Measurements from ENCODE around the gene GARIN3. TPM values are rescaled to one million over a fixed set of nuclear protein-coding genes. Genes with fewer than 3 reads are reported as not detected.

GARIN3 gene
- total RNA-seq, 1 experiment from 2014 or later, result not detected

GRCh38 chr5:157196045-157196444, 30.0 kb upstream of the GARIN3 start:
- no peaks in the 10 kb centered on the region for H3K9me3 Mint-ChIP-seq (ENCODE audit: low read depth, unreplicated experiment)
- H3K4me3 Mint-ChIP-seq (ENCODE audit: low read depth, unreplicated experiment), result no peak overlapping the region
- H3K4me1 Mint-ChIP-seq (ENCODE audit: low read depth, unreplicated experiment), result no peaks in the 10 kb centered on the region
- no TSS peak for BruUV-seq (replicated peaks)
- intact Hi-C loops (cut with micrococcal nuclease; ENCODE audit: unreplicated experiment), result no loop called here
- no peak for TF ChIP-seq CTCF (IDR thresholded peaks at IDR 0.05; ENCODE audit: unreplicated experiment)
- peaks cover 77% of the 10 kb centered on the region for H3K27me3 Mint-ChIP-seq (ENCODE audit: unreplicated experiment)
- no peak overlapping the region for H3K27ac Mint-ChIP-seq (ENCODE audit: unreplicated experiment)
- no peaks in the 10 kb centered on the region for H3K36me3 Mint-ChIP-seq (ENCODE audit: insufficient read depth, unreplicated experiment)
- CTCF ChIA-PET, result no interaction called here
- no peak for DNase-seq

- no peaks in the 10 kb centered on the region for H3K9me3 Mint-ChIP-seq (ENCODE audit: low read depth, unreplicated experiment)
- no peak for DNase-seq
- no TSS peak for BruUV-seq (replicated peaks)
- CTCF ChIA-PET, result no interaction called here
- intact Hi-C loops (cut with micrococcal nuclease; ENCODE audit: unreplicated experiment), result no loop called here
- no peak for TF ChIP-seq CTCF (IDR thresholded peaks at IDR 0.05; ENCODE audit: unreplicated experiment)
- H3K4me1 Mint-ChIP-seq (ENCODE audit: low read depth, unreplicated experiment), result no peaks in the 10 kb centered on the region
- H3K36me3 Mint-ChIP-seq (ENCODE audit: insufficient read depth, unreplicated experiment), result no peaks in the 10 kb centered on the region
- no peak overlapping the region for H3K4me3 Mint-ChIP-seq (ENCODE audit: low read depth, unreplicated experiment)
- peaks cover 65% of the 10 kb centered on the region for H3K27me3 Mint-ChIP-seq (ENCODE audit: unreplicated experiment)
- no peak overlapping the region for H3K27ac Mint-ChIP-seq (ENCODE audit: unreplicated experiment)
These were observed 27.8 kb upstream of the GARIN3 start for GRCh38 chr5:157193699-157194424.

GRCh38 chr5:157189223-157189622, 23.2 kb upstream of the GARIN3 start:
- Mint-ChIP-seq H3K36me3 (ENCODE audit: insufficient read depth, unreplicated experiment) (no peaks in the 10 kb centered on the region), H3K27ac (ENCODE audit: unreplicated experiment) (no peak overlapping the region), H3K27me3 (ENCODE audit: unreplicated experiment) (peaks cover 60% of the 10 kb centered on the region), H3K4me3 (ENCODE audit: low read depth, unreplicated experiment) (no peak overlapping the region), H3K4me1 (ENCODE audit: low read depth, unreplicated experiment) (no peaks in the 10 kb centered on the region), H3K9me3 (ENCODE audit: low read depth, unreplicated experiment) (no peaks in the 10 kb centered on the region)
- intact Hi-C loops (cut with micrococcal nuclease; ENCODE audit: unreplicated experiment), result no loop called here
- CTCF ChIA-PET, result interaction anchor here (0.6 kb wide), 1 partner anchor 658 kb away, joined by 3 read pairs; no protein-coding TSS in a partner anchor
- DNase-seq, result no peak
- no TSS peak for BruUV-seq (replicated peaks)
- no peak for TF ChIP-seq CTCF (IDR thresholded peaks at IDR 0.05; ENCODE audit: unreplicated experiment)

GRCh38 chr5:157188270-157188669, 22.2 kb upstream of the GARIN3 start:
- no TSS peak for BruUV-seq (replicated peaks)
- Mint-ChIP-seq H3K9me3 (ENCODE audit: low read depth, unreplicated experiment) (no peaks in the 10 kb centered on the region), H3K27ac (ENCODE audit: unreplicated experiment) (no peak overlapping the region), H3K4me3 (ENCODE audit: low read depth, unreplicated experiment) (no peak overlapping the region), H3K4me1 (ENCODE audit: low read depth, unreplicated experiment) (no peaks in the 10 kb centered on the region), H3K36me3 (ENCODE audit: insufficient read depth, unreplicated experiment) (no peaks in the 10 kb centered on the region), H3K27me3 (ENCODE audit: unreplicated experiment) (peaks cover 58% of the 10 kb centered on the region)
- CTCF ChIA-PET, result no interaction called here
- no peak for TF ChIP-seq CTCF (IDR thresholded peaks at IDR 0.05; ENCODE audit: unreplicated experiment)
- no peak for DNase-seq
- intact Hi-C loops (cut with micrococcal nuclease; ENCODE audit: unreplicated experiment), result no loop called here

All from Calu3 (cell line).